ENCODE data around the gene SNX13. TPM values are rescaled to one million over a fixed set of nuclear protein-coding genes. Genes with fewer than 3 reads are reported as not detected.

Gene SNX13
- total and polyA plus RNA-seq, 2 experiments from 2014 or later: 7.5 to 42.7 TPM

DNA sequence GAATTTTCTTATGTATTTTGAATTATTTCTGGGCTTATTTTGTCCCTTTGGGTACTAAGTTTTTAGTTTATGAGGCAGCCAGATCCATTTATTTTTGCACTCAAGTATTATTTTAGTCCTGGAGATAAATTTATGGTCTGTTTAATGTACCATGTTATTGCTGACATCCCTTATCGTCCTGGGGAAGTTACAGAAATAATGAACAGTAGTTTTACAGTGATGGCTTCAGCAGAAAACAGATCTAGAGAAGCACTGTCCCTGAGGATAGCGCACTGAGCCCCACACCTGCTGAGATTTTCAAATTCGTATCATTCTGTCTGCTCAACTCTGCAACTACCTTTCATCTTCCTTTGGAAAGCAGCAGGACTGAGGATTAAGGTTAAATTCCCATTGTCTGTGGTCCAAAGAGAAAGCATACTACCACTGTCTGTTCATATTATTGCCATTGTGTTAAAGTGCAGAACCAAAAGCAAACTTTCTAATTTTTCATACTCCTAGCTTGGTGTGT, 168.3 kb downstream of the SNX13 start:
- Mint-ChIP-seq H3K9me3 (no peaks in the 10 kb centered on the region), H3K27me3 (ENCODE audit: insufficient read depth, low read depth, poor library complexity) (no peaks in the 10 kb centered on the region), H3K27ac (no peak overlapping the region), H3K36me3 (ENCODE audit: low read depth) (no peaks in the 10 kb centered on the region), H3K4me1 (peaks cover 23% of the 10 kb centered on the region), H3K4me3 (no peak overlapping the region)
- no peaks in the 10 kb centered on the region for H3K79me2 ChIP-seq (replicated peaks; ENCODE audit: insufficient read depth)
- no peaks in the 10 kb centered on the region for H3K9me2 ChIP-seq (ENCODE audit: insufficient read depth)
- H3K27me3 ChIP-seq (ENCODE audit: insufficient read depth): no peaks in the 10 kb centered on the region
- peak; percentile 82 for ATAC-seq
- no peaks in the 10 kb centered on the region for H3K36me3 ChIP-seq (ENCODE audit: insufficient read depth)
- no peak for TF ChIP-seq EZH2 (IDR thresholded peaks at IDR 0.05; ENCODE audit: low read depth, unreplicated experiment)
- TF ChIP-seq JUNB (IDR thresholded peaks at IDR 0.05; ENCODE audit: unreplicated experiment): no peak
- TF ChIP-seq CREB1 (CRISPR knock-in tag; IDR thresholded peaks at IDR 0.05; ENCODE audit: low read depth): no peak
- TF ChIP-seq, protein P1, sequence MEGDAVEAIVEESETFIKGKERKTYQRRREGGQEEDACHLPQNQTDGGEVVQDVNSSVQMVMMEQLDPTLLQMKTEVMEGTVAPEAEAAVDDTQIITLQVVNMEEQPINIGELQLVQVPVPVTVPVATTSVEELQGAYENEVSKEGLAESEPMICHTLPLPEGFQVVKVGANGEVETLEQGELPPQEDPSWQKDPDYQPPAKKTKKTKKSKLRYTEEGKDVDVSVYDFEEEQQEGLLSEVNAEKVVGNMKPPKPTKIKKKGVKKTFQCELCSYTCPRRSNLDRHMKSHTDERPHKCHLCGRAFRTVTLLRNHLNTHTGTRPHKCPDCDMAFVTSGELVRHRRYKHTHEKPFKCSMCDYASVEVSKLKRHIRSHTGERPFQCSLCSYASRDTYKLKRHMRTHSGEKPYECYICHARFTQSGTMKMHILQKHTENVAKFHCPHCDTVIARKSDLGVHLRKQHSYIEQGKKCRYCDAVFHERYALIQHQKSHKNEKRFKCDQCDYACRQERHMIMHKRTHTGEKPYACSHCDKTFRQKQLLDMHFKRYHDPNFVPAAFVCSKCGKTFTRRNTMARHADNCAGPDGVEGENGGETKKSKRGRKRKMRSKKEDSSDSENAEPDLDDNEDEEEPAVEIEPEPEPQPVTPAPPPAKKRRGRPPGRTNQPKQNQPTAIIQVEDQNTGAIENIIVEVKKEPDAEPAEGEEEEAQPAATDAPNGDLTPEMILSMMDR (conservative IDR thresholded peaks at IDR 0.05; ENCODE audit: low read depth in 2 of 2): no peak
- H3F3A ChIP-seq (replicated peaks; ENCODE audit: low read depth): no peaks in the 10 kb centered on the region
- H3K4me2 ChIP-seq: peak overlapping the region; percentile 37; the same call in 1 of the 2 replicates
- H4K20me1 ChIP-seq (replicated peaks; ENCODE audit: insufficient read depth): no peaks in the 10 kb centered on the region
- H2AFZ ChIP-seq: no peak overlapping the region
- H3K4me1 ChIP-seq (ENCODE audit: insufficient read depth): peaks cover 18% of the 10 kb centered on the region
- DNase-seq (ENCODE audit: low spot score): peak; percentile 23
- no peak overlapping the region for H3K4me3 ChIP-seq
- no peak overlapping the region for H3K27ac ChIP-seq (ENCODE audit: low read depth)

DNA sequence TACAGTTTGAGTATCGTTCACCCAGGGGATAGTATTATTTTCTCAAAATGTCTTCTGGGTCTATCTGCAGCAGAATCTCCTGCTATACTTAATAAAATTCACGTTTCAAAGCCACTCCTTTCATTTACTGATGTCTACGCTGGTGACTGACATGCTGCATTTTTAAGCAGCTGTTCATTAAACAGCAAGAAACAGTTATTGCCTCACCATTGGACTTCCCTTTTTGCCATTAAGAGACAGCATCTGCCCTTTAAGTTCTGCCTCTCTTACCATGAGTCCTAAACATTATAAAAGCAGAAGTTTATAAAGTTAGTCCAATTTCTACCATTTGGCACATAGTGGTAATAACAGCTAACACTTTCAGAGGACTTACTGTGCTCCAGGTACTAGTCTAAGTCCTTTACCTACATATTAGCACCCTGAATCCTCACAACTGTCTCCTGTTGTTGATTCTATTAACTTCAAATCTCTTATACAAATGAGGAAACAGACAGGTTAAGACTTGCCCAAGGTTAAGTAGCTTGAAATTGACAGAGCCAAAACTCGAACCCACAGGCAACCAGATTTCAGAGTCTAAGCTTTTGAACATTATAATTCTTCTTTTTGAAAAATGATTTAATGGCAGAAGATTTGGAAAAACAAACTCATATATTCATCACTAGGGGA, 169.5 kb downstream of the SNX13 start:
- Histone ChIP-seq H3K27ac (ENCODE audit: low read depth) (no peak overlapping the region), H3F3A (replicated peaks; ENCODE audit: low read depth) (no peaks in the 10 kb centered on the region), H3K4me2 (no peak overlapping the region), H3K36me3 (ENCODE audit: insufficient read depth) (no peaks in the 10 kb centered on the region), H2AFZ (no peak overlapping the region), H3K9me2 (ENCODE audit: insufficient read depth) (no peaks in the 10 kb centered on the region), H4K20me1 (replicated peaks; ENCODE audit: insufficient read depth) (no peaks in the 10 kb centered on the region), H3K27me3 (ENCODE audit: insufficient read depth) (no peaks in the 10 kb centered on the region), H3K79me2 (replicated peaks; ENCODE audit: insufficient read depth) (no peaks in the 10 kb centered on the region), H3K4me1 (ENCODE audit: insufficient read depth) (peaks cover 19% of the 10 kb centered on the region), H3K4me3 (no peak overlapping the region)
- peaks cover 23% of the 10 kb centered on the region for H3K4me1 Mint-ChIP-seq
- H3K4me3 Mint-ChIP-seq: no peak overlapping the region
- H3K36me3 Mint-ChIP-seq (ENCODE audit: low read depth): no peaks in the 10 kb centered on the region
- no peaks in the 10 kb centered on the region for H3K27me3 Mint-ChIP-seq (ENCODE audit: insufficient read depth, low read depth, poor library complexity)
- no peak overlapping the region for H3K27ac Mint-ChIP-seq
- peaks cover 2% of the 10 kb centered on the region; the same call in 1 of the 3 replicates for H3K9me3 Mint-ChIP-seq
- no peak for ATAC-seq
- no peak for DNase-seq (ENCODE audit: low spot score)
- no peak for TF ChIP-seq CREB1 (CRISPR knock-in tag; IDR thresholded peaks at IDR 0.05; ENCODE audit: low read depth)
- TF ChIP-seq, protein P2, sequence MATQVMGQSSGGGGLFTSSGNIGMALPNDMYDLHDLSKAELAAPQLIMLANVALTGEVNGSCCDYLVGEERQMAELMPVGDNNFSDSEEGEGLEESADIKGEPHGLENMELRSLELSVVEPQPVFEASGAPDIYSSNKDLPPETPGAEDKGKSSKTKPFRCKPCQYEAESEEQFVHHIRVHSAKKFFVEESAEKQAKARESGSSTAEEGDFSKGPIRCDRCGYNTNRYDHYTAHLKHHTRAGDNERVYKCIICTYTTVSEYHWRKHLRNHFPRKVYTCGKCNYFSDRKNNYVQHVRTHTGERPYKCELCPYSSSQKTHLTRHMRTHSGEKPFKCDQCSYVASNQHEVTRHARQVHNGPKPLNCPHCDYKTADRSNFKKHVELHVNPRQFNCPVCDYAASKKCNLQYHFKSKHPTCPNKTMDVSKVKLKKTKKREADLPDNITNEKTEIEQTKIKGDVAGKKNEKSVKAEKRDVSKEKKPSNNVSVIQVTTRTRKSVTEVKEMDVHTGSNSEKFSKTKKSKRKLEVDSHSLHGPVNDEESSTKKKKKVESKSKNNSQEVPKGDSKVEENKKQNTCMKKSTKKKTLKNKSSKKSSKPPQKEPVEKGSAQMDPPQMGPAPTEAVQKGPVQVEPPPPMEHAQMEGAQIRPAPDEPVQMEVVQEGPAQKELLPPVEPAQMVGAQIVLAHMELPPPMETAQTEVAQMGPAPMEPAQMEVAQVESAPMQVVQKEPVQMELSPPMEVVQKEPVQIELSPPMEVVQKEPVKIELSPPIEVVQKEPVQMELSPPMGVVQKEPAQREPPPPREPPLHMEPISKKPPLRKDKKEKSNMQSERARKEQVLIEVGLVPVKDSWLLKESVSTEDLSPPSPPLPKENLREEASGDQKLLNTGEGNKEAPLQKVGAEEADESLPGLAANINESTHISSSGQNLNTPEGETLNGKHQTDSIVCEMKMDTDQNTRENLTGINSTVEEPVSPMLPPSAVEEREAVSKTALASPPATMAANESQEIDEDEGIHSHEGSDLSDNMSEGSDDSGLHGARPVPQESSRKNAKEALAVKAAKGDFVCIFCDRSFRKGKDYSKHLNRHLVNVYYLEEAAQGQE (IDR thresholded peaks at IDR 0.05; ENCODE audit: unreplicated experiment): no peak
- TF ChIP-seq ZNF462 (CRISPR knock-in tag; IDR thresholded peaks at IDR 0.05): no peak
- TF ChIP-seq STAT1 (IDR thresholded peaks at IDR 0.05; ENCODE audit: unreplicated experiment): no peak
- TF ChIP-seq EZH2 (IDR thresholded peaks at IDR 0.05; ENCODE audit: low read depth, unreplicated experiment): no peak
- no peak for TF ChIP-seq JUNB (IDR thresholded peaks at IDR 0.05; ENCODE audit: unreplicated experiment)
- TF ChIP-seq POLR2AphosphoS5 (IDR thresholded peaks at IDR 0.05; ENCODE audit: low read depth): no peak
- no peak for TF ChIP-seq ZNF331 (CRISPR knock-in tag; IDR thresholded peaks at IDR 0.05; ENCODE audit: low read depth)

Data from GM23338 (cell line).